Neural progenitor cell (in vitro differentiated cells): ENCODE data around the gene CFL1.
"Not testable (repeated sequence)": the region's sequence is repeated elsewhere in the genome, so short reads cannot be mapped to it uniquely, and the experiment has no call there.

ENCODE experiments used
- EZH2 ChIP-seq: fragments of 200-600 bp; sonication (generic); IDR thresholded peaks from 2 replicates; pipeline ENCODE4 v1.6.1; 2017; ENCODE audit warnings: antibody characterized with exemption, mild to moderate bottlenecking, moderate library complexity
- TF ChIP-seq, protein P1 (sequence below): fragments of 200-600 bp; sonication (generic); IDR thresholded peaks from 2 replicates; pipeline ENCODE4 v1.5.1; 2017; ENCODE audit warnings: antibody characterized with exemption, mild to moderate bottlenecking

DNA sequence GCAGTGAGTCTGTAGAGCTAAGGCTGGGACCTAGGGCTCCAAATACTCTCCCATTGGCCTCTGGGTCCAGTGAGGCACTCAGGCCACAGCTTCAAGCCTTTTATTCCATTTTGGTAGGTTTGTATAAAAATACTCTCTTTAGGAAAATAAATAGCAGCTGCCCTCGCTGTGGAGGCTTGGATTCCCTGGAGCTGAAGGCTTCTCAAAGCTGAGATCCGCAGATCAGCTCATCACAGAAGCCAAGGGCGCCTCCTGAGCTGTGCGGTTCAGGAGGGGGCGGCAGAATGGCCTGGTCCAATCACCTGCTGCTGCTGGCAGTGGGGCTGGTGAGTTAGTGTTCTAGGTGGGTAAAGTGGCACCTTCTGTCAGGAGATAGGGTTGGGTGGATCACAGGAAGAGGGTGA, 34.2 kb upstream of the CFL1 start:
- TF ChIP-seq, protein P1, sequence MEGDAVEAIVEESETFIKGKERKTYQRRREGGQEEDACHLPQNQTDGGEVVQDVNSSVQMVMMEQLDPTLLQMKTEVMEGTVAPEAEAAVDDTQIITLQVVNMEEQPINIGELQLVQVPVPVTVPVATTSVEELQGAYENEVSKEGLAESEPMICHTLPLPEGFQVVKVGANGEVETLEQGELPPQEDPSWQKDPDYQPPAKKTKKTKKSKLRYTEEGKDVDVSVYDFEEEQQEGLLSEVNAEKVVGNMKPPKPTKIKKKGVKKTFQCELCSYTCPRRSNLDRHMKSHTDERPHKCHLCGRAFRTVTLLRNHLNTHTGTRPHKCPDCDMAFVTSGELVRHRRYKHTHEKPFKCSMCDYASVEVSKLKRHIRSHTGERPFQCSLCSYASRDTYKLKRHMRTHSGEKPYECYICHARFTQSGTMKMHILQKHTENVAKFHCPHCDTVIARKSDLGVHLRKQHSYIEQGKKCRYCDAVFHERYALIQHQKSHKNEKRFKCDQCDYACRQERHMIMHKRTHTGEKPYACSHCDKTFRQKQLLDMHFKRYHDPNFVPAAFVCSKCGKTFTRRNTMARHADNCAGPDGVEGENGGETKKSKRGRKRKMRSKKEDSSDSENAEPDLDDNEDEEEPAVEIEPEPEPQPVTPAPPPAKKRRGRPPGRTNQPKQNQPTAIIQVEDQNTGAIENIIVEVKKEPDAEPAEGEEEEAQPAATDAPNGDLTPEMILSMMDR = not testable (repeated sequence)
- not testable (repeated sequence) for TF ChIP-seq EZH2
